ENCODE results near the gene KBTBD4. TPM values are rescaled to one million over a fixed set of nuclear protein-coding genes. Genes with fewer than 3 reads are reported as not detected.

KBTBD4 gene
- total and polyA plus RNA-seq, 2 of the 13 experiments (the other 11 are each of a cell fraction or from before 2014, with no cell fraction given) = 8.5 to 12.8 TPM

GRCh38 chr11:47566149-47566698 is 12.5 kb downstream of the KBTBD4 start (continued):
- no peak for TF ChIP-seq GLMP (CRISPR knock-in tag; IDR thresholded peaks at IDR 0.05; ENCODE audit: borderline replicate concordance)
- no peak for TF ChIP-seq PRPF4 (IDR thresholded peaks at IDR 0.05; ENCODE audit: low read depth, low read length, poor library complexity, severe bottlenecking)
- TF ChIP-seq ZNF460 (CRISPR knock-in tag; IDR thresholded peaks at IDR 0.05; ENCODE audit: borderline replicate concordance) = peak; percentile 95
- TF ChIP-seq TARDBP (CRISPR knock-in tag; IDR thresholded peaks at IDR 0.05) = no peak
- TF ChIP-seq RFXAP (CRISPR knock-in tag; IDR thresholded peaks at IDR 0.05; ENCODE audit: borderline replicate concordance) = no peak
- TF ChIP-seq ZNF235 (CRISPR knock-in tag; IDR thresholded peaks at IDR 0.05; ENCODE audit: borderline replicate concordance) = no peak
- no peak for TF ChIP-seq MBNL3 (CRISPR knock-in tag; conservative IDR thresholded peaks at IDR 0.05)
- no peak for TF ChIP-seq DZIP1 (CRISPR knock-in tag; IDR thresholded peaks at IDR 0.05)
- no peak for TF ChIP-seq ZFP41 (CRISPR knock-in tag; IDR thresholded peaks at IDR 0.05; ENCODE audit: borderline replicate concordance)
- no peak for TF ChIP-seq RNF219 (CRISPR knock-in tag; IDR thresholded peaks at IDR 0.05)
- TF ChIP-seq JARID2 (CRISPR knock-in tag; IDR thresholded peaks at IDR 0.05; ENCODE audit: insufficient replicate concordance) = no peak
- no peak for TF ChIP-seq CENPX (CRISPR knock-in tag; IDR thresholded peaks at IDR 0.05)
- 0 out of 2 replicates have a peak, but pooled peaks have one; percentile 7 for TF ChIP-seq ZNF770 (CRISPR knock-in tag; IDR thresholded peaks at IDR 0.05)
- TF ChIP-seq CCAR2 (optimal IDR thresholded peaks at IDR 0.05; ENCODE audit: low read depth, low read length) = no peak
- no peak for TF ChIP-seq ZBTB44 (CRISPR knock-in tag; IDR thresholded peaks at IDR 0.05)
- TF ChIP-seq ZNF703 (CRISPR knock-in tag; IDR thresholded peaks at IDR 0.05; ENCODE audit: borderline replicate concordance) = no peak
- TF ChIP-seq SALL2 (CRISPR knock-in tag; IDR thresholded peaks at IDR 0.05) = no peak
- TF ChIP-seq ATRX (CRISPR knock-in tag; IDR thresholded peaks at IDR 0.05; ENCODE audit: borderline replicate concordance) = no peak
